GM21723 (cell line): ENCODE results near the gene UBTD2.
"Not testable (repeated sequence)": the region's sequence is repeated elsewhere in the genome, so short reads cannot be mapped to it uniquely, and the experiment has no call there.

Experiments used
- ATAC-seq: cut with Tn5 transposase; IDR thresholded peaks from one replicate; pipeline ENCODE4 v1.9.1; 2021; ENCODE audit warnings: mild to moderate bottlenecking, moderate library complexity; ENCODE audit not compliant: unreplicated experiment

The UBTD2 gene

GRCh38 chr5:172283020-172283861 lies at the start of gene UBTD2:
Gene UBTD2, minus strand, starts transcription at chr5:172283764. Its CDS starts 99 bp downstream, at chr5:172283665.
- peak; percentile 87 for ATAC-seq

GRCh38 chr5:172326901-172327300 lies 43.3 kb upstream of the UBTD2 start:
- not testable (repeated sequence) for ATAC-seq

DNA sequence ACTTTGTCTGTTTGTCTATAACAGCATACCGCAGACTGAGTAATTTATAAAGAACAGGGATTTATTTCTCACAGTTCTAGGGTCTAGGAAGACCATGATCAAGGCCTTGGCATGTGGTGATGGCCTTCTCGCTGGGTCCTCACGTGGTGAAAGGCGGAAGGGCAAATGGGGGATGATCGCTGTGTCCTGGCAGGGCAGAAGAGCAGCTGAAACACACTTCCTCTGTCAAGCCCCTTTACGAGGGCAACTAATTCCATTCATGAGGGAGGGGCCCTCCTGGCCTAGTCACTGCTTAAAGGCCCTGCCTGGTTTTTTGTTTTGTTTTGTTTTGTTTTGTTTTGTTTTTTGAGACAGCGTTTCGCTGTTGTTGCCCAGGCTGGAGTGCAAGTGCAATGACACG lies 41.9 kb upstream of the UBTD2 start:
- no peak for ATAC-seq

- no peak for ATAC-seq
Observed at GRCh38 chr5:172322028-172322965, 38.7 kb upstream of the UBTD2 start.

GRCh38 chr5:172321593-172321992 lies 38.0 kb upstream of the UBTD2 start:
- no peak for ATAC-seq

DNA sequence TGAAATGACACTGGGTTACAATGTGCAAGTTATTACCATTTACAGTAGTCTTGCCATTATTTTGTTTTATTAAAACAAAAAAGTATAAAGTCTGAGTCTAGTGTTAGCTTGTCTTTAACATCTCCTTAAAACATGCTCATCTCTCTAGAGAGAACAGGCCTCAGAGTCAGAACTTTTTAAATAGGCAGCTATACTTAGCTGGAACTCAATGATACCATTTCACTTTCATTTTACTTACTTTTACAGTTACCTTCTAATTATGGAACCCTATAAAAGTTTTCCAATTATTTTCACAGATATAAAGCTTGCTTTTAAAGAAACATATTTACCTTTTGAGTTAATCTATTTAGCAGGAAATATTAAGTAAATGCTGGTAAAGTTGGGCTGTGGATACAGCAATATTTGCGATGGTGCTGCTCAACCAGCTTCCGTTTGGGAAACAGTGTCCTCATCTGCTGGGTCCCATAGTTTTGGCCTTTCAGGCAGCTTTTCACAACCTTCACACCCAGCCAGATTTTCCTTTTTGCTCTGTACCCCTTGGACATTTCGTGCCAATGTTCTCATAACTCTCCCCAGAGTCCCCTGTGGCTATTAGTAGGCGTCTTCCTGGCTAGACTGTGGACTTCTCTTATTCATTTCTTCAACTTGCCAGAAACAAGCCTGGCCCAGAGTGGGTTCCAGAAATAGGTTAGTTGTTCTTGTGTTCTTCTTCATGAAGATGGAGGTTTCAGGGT lies 36.3 kb upstream of the UBTD2 start:
- no peak for ATAC-seq

DNA sequence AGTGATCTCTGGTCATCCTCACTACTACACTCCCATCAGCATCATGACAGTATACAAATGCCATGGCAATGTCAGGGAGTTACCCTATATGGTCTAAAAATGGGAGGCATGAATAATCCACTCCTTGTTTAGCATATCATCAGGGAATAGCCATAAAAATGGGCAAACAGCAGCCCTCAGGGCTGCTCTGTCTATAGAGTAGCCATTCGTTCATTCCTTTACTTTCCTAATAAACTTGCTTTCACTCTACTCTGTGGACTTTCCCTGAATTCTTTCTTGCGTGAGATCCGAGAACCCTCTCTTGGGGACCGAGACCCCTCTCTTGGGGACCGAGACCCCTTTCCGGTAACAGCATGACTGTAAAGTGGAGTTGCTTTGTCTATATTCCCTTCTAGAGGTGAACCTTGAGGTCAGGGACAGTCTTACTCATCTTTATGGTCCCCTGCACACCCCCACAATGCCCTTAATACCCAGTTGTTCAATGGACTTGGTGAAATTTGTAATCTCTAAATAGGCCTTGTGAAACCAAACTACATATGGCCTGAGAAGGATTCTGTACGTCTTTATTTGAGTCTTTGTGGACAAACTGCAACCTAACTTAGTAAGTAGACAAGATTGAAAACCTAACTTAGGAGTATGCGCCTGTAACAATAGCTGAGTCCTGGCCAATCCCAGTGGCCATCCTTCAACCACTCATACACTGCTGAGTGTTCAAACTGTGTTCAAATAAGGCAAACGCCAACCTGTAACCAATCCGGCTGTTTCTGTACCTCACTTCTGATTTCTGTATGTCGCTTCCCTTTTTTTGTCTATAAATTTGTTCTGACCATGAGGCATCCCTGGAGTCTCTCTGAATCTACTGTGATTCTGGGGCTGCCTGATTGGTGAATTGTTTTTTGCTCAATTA lies 32.3 kb upstream of the UBTD2 start:
- no peak for ATAC-seq

DNA sequence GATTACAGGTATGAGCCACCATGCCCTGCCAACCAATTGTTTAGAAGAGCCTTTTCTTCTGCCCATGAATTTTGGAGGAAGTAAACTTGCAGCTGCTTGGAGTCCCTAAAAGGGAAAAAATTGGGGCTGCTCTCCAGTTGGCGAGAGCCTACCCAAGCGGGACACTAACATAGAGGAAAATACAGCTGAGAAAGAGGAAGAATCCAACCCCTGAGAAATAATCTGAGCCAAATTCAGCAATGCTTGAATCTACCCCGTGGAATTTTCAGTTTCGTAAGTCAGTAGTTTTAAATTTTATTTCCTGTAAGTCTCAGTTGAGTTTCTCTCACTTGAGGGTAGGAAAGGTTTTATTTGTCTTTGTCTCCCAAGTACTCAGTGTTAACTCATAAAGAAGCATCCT lies 30.4 kb upstream of the UBTD2 start:
- ATAC-seq: no peak

DNA sequence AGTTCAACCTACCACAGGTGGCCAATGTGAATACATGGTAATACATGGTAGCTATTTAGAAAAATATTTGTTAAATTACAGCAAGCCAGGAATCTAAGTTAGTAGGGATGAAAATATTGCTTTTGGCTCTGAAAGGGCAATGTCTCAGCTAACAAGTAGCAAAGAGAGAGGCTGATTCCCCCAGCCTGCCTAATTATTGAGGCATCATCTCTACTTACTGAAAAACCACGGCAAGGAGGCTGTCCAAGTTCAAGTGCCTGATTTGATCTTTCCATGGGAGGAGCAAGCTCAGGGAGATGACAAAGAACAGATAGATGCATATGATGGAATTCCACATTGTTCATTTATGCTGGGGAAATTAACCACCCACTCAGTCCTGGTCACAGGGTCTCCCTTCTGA lies 28.7 kb upstream of the UBTD2 start:
- no peak for ATAC-seq

DNA sequence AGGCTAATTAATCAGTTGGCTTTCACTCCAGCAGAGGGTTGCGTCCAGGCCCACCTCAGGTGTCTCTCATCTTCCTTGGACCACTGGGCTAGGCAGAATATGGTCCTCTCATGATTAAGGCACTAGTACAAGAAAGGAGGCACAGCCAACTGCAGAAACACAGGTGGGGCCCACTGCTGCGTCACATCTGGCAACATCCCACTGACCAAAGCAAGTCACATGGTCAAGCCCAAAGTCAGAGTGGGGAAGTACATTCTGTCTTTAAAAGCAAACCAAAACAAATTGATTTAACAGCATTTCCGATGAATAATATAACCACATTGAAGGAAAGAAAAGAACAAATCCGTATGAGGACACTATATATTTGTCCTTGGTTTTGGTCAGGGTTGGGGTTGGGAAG lies 28.0 kb upstream of the UBTD2 start:
- ATAC-seq: no peak

DNA sequence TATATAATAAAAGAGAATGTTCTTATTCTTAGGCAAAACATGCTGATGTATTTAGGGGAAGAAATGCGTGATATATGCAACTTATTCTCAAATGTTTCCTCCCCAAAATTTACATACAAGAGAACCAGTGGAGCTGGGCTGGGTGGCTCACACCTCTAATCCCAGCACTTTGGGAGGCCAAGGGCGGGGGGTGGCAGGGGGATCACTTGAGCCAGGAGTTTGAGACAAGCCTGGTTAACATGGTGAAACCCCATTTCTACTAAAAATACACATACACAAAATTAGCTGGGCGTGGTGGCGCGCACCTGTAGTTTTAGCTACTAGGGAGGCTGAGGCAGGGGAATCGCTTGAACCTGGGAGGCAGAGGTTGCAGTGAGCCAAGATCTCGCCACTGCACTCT lies 27.5 kb upstream of the UBTD2 start:
- no peak for ATAC-seq

DNA sequence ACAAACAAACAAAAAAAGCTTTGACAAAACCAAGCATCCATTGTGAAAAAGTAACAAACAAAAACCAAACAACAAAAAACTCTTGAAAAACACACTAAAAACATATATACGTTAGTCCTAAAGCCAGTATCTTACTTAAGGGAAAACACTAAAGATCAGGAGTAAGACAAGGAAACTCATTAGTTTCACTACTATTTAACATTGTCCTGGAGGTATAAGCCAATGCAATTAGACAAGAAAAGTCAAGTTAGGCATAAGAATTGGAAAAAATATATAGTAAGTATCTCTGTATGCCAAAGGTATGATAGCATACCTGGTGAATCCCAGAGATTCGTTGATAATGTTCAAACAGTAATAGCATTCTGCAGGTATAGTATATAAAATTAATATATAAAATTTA lies 21.8 kb upstream of the UBTD2 start:
- ATAC-seq: no peak

- no peak for ATAC-seq
Observed at GRCh38 chr5:172303572-172304335, 20.2 kb upstream of the UBTD2 start.

DNA sequence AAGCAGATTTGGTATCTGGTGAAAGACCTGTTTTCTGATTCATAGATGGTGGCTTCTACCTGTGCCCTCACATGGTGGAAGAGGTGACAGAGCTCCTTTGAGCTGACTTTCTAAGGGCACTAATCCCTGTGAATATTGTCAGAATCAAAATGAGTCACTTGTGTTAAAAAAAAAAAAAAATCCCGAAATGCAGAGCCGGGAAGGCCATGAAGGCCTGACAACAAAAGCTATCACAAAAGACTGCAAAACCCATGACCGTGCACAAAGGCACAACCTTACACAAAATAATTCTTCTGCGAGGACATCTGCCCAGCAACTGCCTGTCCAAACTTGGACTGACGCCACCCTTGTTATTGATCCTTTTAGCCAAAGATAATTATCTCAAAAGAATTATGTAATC lies 19.6 kb upstream of the UBTD2 start:
- ATAC-seq: no peak

DNA sequence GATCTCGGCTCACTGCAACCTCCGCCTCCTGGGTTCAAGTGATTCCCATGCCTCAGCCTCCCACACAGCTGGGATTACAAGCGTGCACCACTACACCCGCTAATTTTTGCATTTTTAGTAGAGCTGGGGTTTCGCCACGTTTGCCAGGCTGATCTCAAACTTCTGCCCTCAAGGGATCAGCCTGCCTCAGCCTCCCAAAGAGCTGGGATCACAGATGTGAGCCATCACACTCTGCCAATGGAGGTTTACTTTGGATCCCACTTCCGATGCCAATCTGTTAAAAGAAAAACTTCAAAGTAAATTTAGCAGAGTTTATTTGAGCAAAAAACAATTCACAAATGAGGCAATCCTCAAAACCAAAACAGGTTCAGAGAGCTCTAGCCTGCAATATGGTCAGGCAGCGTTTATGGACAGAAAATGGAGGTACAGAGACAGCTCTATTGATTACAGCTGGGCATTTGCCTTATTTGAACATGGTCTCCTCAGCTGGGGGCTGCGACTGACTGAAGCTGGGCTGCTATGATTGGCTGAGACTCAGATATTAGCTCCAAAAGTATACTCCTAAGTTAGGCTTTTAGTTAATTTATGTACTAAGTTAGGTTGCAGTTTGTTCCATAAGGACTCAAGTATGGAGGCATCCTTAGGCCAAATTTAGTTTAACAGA lies 18.6 kb upstream of the UBTD2 start:
- ATAC-seq: no peak

- ATAC-seq: no peak
Observed at GRCh38 chr5:172299916-172300439, 16.4 kb upstream of the UBTD2 start.

- no peak for ATAC-seq
Observed at GRCh38 chr5:172294831-172295230, 11.3 kb upstream of the UBTD2 start.

- no peak for ATAC-seq
Observed at GRCh38 chr5:172293745-172294342, 10.3 kb upstream of the UBTD2 start.
